NT2/D1 (cell line): Measurements from ENCODE around the gene SF3B5.

Experiments used
- YY1 ChIP-seq: IDR thresholded peaks from 2 replicates; pipeline ENCODE4 v1.6.1; 2011; ENCODE audit not compliant: insufficient read length, insufficient read depth
- ZNF274 ChIP-seq: IDR thresholded peaks from 2 replicates; pipeline ENCODE4 v1.6.1; 2011; ENCODE audit warnings: mild to moderate bottlenecking, low read depth, low read length

GRCh38 chr6:144069506-144069905, 25.9 kb downstream of the SF3B5 start:
- TF ChIP-seq ZNF274 (no peak), YY1 (no peak)
